NOMO-1 treated with DMSO at 0.1 percent for 48 hours (cell line): Measurements from ENCODE around the gene WDR6.
"Not testable (repeated sequence)": the region's sequence is repeated elsewhere in the genome, so short reads cannot be mapped to it uniquely, and the experiment has no call there.

Source experiments
- DNase-seq: peaks from one replicate; lab custom pipeline; 2025; ENCODE audit not compliant: unreplicated experiment; lab: John Stamatoyannopoulos, UW

Gene WDR6

GRCh38 chr3:48990636-48991469, 16.3 kb upstream of the WDR6 start:
- DNase-seq, result peak; percentile 10

- no peak for DNase-seq
Observed at GRCh38 chr3:48991851-48992545, 15.2 kb upstream of the WDR6 start.

- peak; percentile 3 for DNase-seq
Observed at GRCh38 chr3:48993834-48994233, 13.4 kb upstream of the WDR6 start.

DNA sequence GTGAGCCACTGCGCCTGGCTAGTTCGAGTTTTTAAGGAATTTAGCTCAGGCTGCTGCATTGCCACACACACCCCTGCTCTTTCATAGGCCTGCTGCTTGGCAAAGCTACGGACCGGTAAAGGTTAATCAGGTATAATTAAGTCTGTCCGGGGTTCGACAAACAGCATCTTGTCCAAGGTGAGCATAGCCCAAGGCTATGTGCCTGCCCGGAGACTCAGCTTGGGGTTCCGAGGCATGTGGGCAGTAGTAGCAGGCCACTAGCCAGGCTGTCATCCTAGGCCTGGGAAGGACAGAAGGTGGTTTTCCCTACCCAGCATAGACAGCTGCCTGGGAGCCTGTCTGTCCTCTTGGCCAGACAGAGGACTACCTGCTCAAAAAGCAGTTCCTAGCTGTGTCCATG, 10.6 kb upstream of the WDR6 start:
- no peak for DNase-seq

DNA sequence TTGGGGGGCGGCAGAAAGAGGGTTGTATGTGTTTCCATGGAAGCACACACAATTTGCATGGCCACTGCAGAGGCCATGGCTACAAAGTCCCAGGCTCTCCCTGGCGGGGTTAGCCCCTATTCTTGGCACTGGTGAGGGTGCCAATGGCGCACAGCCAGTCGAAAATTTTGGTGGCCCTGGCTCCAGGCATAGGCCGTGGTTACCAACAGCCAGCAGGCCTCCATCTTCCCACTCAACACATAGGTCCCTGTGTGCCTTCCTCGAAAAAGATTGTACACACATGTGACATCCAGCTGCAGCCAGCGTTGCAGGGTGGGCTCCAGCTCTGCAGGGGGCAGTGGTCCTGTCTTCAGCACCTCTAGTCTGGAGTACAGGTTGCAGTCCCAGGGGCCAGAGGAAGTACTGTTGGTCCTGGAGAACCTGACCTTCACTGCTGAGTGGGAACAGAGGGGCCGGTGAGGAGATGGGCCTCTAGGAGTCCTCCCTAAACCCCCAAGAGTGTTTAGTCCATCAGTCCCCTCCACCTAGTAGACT, 10.0 kb upstream of the WDR6 start:
- no peak for DNase-seq

GRCh38 chr3:48997714-48998637, 9.2 kb upstream of the WDR6 start:
- no peak for DNase-seq

- DNase-seq, result no peak
Observed at GRCh38 chr3:48999085-48999858, 7.9 kb upstream of the WDR6 start.

- DNase-seq, result no peak
Observed at GRCh38 chr3:49001155-49001554, 6.0 kb upstream of the WDR6 start.

DNA sequence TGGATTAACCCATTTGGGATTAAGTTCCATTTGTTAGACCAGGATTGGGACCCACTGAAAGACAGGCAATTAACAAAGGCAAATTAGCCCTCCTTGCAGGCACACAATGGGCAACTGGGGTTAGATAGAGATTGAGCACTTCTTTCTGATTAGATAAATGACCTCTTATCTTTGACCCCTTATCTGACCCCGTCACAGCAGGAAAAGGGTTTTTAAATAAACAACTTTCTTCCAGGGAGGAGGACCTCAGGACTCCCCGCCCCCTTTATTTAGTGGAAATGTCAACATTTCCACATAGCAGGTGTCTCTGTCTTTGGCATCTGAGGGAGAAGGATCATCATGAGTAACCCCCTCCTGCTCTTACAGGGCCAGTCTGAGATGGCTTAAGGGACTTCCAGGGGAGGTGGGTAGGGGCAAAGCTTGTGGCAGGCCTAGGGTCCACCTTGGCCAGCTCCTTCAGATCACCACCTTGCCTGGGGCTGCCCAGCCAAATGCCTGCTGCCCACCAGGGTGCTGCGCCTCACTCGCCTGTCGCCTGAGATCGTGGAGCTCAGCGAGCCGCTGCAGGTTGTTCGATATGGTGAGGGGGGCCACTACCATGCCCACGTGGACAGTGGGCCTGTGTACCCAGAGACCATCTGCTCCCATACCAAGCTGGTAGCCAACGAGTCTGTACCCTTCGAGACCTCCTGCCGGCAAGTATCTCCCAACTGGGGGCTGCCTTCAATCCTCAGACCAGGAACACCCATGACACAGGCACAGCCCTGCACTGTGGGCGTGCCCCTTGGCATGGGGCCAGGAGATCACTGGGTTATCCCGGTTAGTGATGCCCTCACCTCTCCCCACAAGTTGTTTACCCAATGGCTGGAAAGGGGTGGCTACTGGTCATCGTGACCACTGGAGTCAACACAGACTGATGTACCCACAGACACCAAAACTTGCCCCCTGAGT, 2.6 kb upstream of the WDR6 start:
- DNase-seq, result no peak

GRCh38 chr3:49005303-49005680, 1.9 kb upstream of the WDR6 start:
- no peak for DNase-seq

DNA sequence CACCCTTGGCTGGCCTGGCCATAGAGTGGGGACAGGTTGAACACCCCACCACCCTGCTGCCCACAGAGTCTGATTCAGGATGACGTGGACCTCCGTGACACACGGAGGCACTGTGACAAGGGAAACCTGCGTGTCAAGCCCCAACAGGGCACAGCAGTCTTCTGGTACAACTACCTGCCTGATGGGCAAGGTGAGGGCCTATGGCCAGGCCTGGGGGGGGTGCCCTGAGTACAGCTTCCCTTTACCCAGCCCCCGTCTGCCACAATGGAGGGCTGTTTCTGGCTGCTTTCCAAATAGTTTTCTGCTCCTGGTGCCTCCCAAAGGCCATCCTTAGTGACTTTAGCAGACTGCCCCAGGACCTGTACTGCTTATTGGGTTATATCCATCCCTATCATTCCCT, 1.2 kb upstream of the WDR6 start:
- no peak for DNase-seq

GRCh38 chr3:49006408-49007067, 653 bp upstream of the WDR6 start:
- no peak for DNase-seq

- peak; percentile 84 for DNase-seq
Observed at GRCh38 chr3:49007771-49008528, 759 bp downstream of the WDR6 start.

DNA sequence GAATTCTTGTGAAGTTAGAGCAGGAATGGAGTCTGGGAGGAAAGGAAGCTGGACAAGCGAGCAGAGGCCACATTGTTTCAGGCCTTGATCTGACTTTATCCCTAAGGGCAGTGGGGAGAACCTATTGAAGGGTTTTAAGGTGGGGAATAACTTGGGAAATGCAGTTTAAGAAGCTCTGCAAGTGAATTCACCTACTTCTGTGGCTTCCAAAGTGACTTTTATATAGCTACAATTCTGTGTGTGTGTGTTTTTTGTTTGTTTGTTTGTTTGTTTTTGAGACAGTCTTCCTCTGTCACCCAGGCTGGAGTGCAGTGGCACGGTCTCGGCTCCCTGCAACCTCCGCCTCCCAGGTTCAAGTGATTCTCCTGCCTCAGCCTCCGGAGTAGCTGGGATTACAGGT, 1.4 kb downstream of the WDR6 start:
- not testable (repeated sequence) for DNase-seq

GRCh38 chr3:49009396-49009795, 2.2 kb downstream of the WDR6 start:
- no peak for DNase-seq

DNA sequence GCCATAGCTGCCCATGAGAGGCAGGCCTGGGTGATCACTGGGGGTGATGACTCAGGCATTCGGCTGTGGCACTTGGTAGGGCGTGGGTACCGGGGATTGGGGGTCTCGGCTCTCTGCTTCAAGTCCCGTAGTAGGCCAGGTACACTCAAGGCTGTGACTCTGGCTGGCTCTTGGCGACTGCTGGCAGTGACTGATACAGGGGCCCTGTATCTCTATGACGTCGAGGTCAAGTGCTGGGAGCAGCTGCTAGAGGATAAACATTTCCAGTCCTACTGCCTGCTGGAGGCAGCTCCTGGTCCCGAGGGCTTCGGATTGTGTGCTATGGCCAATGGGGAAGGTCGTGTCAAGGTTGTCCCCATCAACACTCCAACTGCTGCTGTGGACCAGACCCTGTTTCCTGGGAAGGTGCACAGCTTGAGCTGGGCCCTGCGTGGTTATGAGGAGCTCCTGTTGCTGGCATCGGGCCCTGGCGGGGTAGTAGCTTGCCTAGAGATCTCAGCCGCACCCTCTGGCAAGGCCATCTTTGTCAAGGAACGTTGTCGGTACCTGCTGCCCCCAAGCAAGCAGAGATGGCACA, 5.3 kb downstream of the WDR6 start:
- no peak for DNase-seq

- DNase-seq, result no peak
Observed at GRCh38 chr3:49013113-49013737, 6.0 kb downstream of the WDR6 start.
